Esophagus muscularis mucosa (tissue), 4 donors: ENCODE results near the gene CXCR2. TPM values are rescaled to one million over a fixed set of nuclear protein-coding genes. Genes with fewer than 3 reads are reported as not detected.
A peak's percentile ranks its signal among the peaks of the same experiment; 100 is the strongest.

Experiments used
- DNase-seq: peaks from one replicate; pipeline ENCODE4 v3.0.0-alpha.2; 2017; ENCODE audit errors: extremely low spot score
- H3K27ac ChIP-seq, 4 donors: fragments of 200-600 bp; sonication (generic); replicated peaks in 1 of 4; 1 replicate in 3 of 4; 2 replicates in 1 of 4; pipeline ENCODE4 v1.5.1; 2016 to 2019; ENCODE audit warnings: mild to moderate bottlenecking in 1 of 4
- H3K27me3 ChIP-seq, 4 donors: fragments of 200-600 bp; sonication (generic); one replicate each; pipeline versions ENCODE4 v1.5.1 to v1.6.0; 2016 to 2019
- H3K36me3 ChIP-seq, 4 donors: fragments of 200-600 bp; sonication (generic); one replicate each; pipeline ENCODE4 v1.5.1; 2016 to 2019
- H3K4me1 ChIP-seq, 4 donors: fragments of 200-600 bp; sonication (generic); one replicate each; pipeline ENCODE4 v1.5.1; 2016 to 2019
- H3K4me3 ChIP-seq, 4 donors: fragments of 200-600 bp; sonication (generic); 1 replicate in 2 of 4; 2 replicates in 2 of 4; pipeline ENCODE4 v1.5.1; 2016 to 2019; ENCODE audit warnings: mild to moderate bottlenecking in 4 of 4, moderate library complexity in 1 of 4
- H3K9me3 ChIP-seq, 4 donors: fragments of 200-600 bp; sonication (generic); 1 replicate in 3 of 4; 2 replicates in 1 of 4; pipeline ENCODE4 v1.5.1; 2016 to 2019
- EP300 ChIP-seq: sonication (generic); formaldehyde crosslinking; IDR thresholded peaks from one replicate; pipeline ENCODE4 v1.6.1; 2017; ENCODE audit warnings: antibody characterized with exemption
- POLR2A ChIP-seq: fragments of 450-650 bp; IDR thresholded peaks from one replicate; pipeline ENCODE4 v1.6.1; 2017; ENCODE audit warnings: antibody characterized with exemption, moderate library complexity, mild to moderate bottlenecking, low read depth
- POLR2AphosphoS5 ChIP-seq, 2 donors: sonication (generic); formaldehyde crosslinking; IDR thresholded peaks; one replicate each; pipeline ENCODE4 v1.6.1; 2017; ENCODE audit warnings: antibody characterized with exemption in 2 of 2
- WGBS: methylation state at CpG from one replicate; pipeline ENCODE4 v1.1.5; 2018; 5-methylcytosine and 5-hydroxymethylcytosine counted together
- intact Hi-C: fragments of 100-400 bp; cut with DNase I; formaldehyde crosslinking; loops from one replicate; pipeline ENCODE4 v1.15.1; 2023
- total RNA-seq, 4 donors: library from RNA; depleted of rRNA; stranded (reverse); fragments of >200 nt; gene quantifications; one replicate each; pipeline versions ENCODE4 v1.1.0 to v1.2.1, GENCODE V29; 2016
- TF ChIP-seq, protein P1 (sequence below), 3 experiments: fragments of 200-600 bp in 2 of 3; fragments of 450-650 bp in 1 of 3; sonication (generic) in 2 of 3; IDR thresholded peaks; one replicate each; pipeline ENCODE4 v1.5.1; 2017 to 2019; ENCODE audit warnings: antibody characterized with exemption in 3 of 3, mild to moderate bottlenecking in 2 of 3, moderate library complexity in 1 of 3

The CXCR2 gene
- total RNA-seq, 4 donors from 2014 or later: 0.11 to 2.8 (median 0.42) TPM; not detected in 1

DNA sequence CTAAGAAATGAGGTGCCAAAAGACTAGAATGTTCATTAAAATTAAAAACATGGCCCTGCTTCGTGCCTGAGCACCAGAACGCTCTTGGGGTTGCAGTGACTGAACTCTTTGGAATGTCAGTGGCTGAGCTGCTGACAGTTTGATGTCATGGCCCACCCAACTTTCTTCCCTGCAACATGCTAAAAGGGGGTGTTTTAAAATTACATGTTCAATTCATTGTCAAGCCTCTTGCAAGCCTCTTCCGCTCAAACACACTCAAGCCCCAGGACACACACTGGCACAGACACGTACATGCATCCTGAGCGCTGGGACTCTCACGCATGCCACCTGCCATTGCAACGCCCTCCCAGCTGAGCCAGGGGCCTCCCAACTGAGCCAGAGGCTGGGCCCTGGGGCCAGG is 44.1 kb upstream of the CXCR2 start:
- no peaks in the 10 kb centered on the region for H3K27me3 ChIP-seq
- WGBS: 82% methylated on average over 7 of the region's 7 CpGs
- peak; percentile 55 for DNase-seq
- TF ChIP-seq EP300 (no peak), POLR2A (no peak), POLR2AphosphoS5 (IDR thresholded peaks at IDR 0.05) (no peak)
- TF ChIP-seq, protein P1, sequence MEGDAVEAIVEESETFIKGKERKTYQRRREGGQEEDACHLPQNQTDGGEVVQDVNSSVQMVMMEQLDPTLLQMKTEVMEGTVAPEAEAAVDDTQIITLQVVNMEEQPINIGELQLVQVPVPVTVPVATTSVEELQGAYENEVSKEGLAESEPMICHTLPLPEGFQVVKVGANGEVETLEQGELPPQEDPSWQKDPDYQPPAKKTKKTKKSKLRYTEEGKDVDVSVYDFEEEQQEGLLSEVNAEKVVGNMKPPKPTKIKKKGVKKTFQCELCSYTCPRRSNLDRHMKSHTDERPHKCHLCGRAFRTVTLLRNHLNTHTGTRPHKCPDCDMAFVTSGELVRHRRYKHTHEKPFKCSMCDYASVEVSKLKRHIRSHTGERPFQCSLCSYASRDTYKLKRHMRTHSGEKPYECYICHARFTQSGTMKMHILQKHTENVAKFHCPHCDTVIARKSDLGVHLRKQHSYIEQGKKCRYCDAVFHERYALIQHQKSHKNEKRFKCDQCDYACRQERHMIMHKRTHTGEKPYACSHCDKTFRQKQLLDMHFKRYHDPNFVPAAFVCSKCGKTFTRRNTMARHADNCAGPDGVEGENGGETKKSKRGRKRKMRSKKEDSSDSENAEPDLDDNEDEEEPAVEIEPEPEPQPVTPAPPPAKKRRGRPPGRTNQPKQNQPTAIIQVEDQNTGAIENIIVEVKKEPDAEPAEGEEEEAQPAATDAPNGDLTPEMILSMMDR (IDR thresholded peaks at IDR 0.05): no peak
- H3K36me3 ChIP-seq: no peaks in the 10 kb centered on the region
- H3K27ac ChIP-seq: no peak overlapping the region
- intact Hi-C loops: no loop called here
- H3K9me3 ChIP-seq: peaks cover 0 to 7% (median 4%) of the 10 kb centered on the region in 4 donors
- no peaks in the 10 kb centered on the region for H3K4me1 ChIP-seq
- no peak overlapping the region for H3K4me3 ChIP-seq

DNA sequence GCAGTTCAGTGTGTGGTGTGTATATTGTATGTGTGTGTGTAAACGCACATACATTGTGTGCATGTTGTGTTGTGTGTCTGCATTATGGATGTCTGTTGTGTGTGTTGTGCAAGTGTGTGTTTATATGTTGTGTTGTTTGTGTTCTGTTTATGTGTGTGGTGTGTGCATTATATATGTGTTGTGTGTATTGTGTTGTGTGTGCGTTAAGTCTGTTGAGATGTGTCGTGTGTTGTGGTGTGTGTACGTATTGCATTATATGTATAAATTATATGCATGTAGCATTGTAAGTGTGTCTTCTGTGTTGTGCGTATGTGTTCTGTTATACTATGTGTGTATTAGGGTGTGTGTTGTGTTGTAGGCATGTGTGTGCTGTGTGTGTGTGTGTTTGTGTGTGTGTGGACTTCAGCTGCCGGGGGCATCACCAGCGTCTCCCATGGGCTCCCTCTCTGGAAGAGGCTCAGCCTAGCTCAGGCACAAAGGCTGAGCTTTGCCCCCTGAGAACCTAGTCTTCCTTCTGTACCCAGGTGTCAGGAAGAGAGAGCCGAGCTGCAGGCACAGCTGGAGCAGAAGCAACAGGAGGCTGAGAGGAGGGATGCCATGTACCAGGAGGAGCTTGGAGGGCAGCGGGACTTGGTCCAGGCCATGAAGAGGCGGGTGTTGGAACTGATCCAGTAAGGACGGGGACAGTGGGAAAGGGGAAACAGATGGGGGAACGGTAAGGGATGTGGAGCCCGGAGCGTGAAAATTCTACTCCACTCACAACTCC is 43.1 kb upstream of the CXCR2 start:
- Histone ChIP-seq H3K36me3 (no peaks in the 10 kb centered on the region), H3K27ac (no peak overlapping the region), H3K9me3 (peaks cover 0 to 17% (median 10%) of the 10 kb centered on the region in 4 donors), H3K4me3 (no peak overlapping the region), H3K4me1 (no peaks in the 10 kb centered on the region), H3K27me3 (no peaks in the 10 kb centered on the region)
- intact Hi-C loops: no loop called here
- peak; percentile 62 for DNase-seq
- WGBS: 64% methylated on average over 14 of the region's 14 CpGs
- TF ChIP-seq, protein P1 (IDR thresholded peaks at IDR 0.05): no peak
- TF ChIP-seq EP300 (no peak), POLR2A (no peak), POLR2AphosphoS5 (IDR thresholded peaks at IDR 0.05) (no peak)

DNA sequence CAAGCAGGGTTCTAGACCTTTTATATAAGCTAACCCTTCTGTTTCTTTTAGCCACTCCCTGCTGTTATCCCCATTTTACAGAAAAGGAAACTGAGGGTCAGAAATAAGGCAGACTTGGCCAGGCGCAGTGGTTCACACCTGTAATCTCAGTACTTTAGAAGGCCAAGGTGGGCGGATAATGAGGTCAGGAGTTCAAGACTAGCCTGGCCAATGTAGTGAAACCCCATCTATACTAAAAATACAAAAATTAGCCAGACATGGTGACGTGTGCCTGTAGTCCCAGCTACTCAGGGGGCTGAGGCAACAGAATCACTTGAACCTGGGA is 42.5 kb upstream of the CXCR2 start:
- Histone ChIP-seq H3K4me3 (no peak overlapping the region), H3K27me3 (no peaks in the 10 kb centered on the region), H3K9me3 (peaks cover 0 to 17% (median 10%) of the 10 kb centered on the region in 4 donors), H3K27ac (no peak overlapping the region), H3K4me1 (no peaks in the 10 kb centered on the region), H3K36me3 (no peaks in the 10 kb centered on the region)
- 85% methylated on average over 3 of the region's 3 CpGs for WGBS
- DNase-seq: no peak
- TF ChIP-seq, protein P1 (IDR thresholded peaks at IDR 0.05): no peak
- TF ChIP-seq POLR2A: no peak
- TF ChIP-seq EP300: no peak
- no peak for TF ChIP-seq POLR2AphosphoS5 (IDR thresholded peaks at IDR 0.05)
- intact Hi-C loops: no loop called here

DNA sequence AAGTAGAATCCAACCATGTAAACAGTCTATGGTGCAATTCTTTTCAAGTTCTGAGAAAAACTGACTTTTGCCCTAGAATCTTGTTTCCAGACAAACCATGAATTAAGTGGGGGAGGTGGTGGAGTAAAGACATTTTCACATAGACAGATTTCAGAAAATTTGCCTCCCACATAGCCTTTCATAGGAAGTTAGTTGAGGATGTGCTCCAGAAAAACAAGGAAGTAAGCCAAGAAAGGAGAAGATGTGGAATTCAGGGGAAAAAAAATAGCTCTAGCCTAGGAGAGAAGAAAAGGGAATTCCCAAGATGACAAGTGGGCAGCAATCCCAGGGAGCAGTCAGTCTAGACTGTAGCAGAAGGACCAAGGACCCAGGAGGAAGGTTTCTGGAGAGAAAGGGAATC is 39.4 kb upstream of the CXCR2 start:
- Histone ChIP-seq H3K4me3 (no peak overlapping the region), H3K27me3 (peaks cover 0 to 10% (median 0%) of the 10 kb centered on the region in 4 donors), H3K4me1 (no peaks in the 10 kb centered on the region), H3K9me3 (peaks cover 0 to 17% (median 10%) of the 10 kb centered on the region in 4 donors), H3K27ac (no peak overlapping the region), H3K36me3 (no peaks in the 10 kb centered on the region)
- no peak for DNase-seq
- intact Hi-C loops: no loop called here
- TF ChIP-seq POLR2AphosphoS5 (IDR thresholded peaks at IDR 0.05) (no peak), POLR2A (no peak), EP300 (no peak)
- TF ChIP-seq, protein P1 (IDR thresholded peaks at IDR 0.05): no peak
